Neural cell (in vitro differentiated cells): ENCODE results near the gene HAUS3.

ENCODE experiments used
- MXI1 ChIP-seq: fragments of 450-650 bp; conservative IDR thresholded peaks from 2 replicates; pipeline ENCODE4 v1.6.1; 2014; ENCODE audit warnings: antibody characterized with exemption, mild to moderate bottlenecking; ENCODE audit not compliant: poor library complexity, severe bottlenecking
- TF ChIP-seq, protein P1 (sequence below): fragments of 450-650 bp; IDR thresholded peaks from 2 replicates; pipeline ENCODE4 v1.5.1; 2014; ENCODE audit warnings: antibody characterized with exemption, mild to moderate bottlenecking, moderate library complexity; ENCODE audit not compliant: poor library complexity, severe bottlenecking

DNA sequence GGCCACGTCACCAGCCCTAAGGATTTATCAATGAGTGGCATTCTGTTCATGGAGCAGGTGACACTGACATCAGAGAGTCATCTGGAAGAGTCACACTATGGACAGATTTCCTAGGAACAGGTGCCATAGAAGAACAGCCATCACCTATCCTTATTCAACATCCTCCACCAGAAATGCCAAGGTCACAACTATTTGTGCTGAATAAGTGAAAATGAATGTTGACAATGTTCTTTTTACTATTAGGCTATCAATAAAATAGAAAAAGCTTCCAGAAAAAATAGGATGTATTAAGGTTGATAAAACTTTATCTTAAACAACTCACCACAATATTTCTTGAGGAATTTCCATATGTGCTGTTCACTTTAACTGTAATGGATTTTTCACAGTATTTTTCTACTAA lies 62.9 kb downstream of the HAUS3 start:
- TF ChIP-seq, protein P1, sequence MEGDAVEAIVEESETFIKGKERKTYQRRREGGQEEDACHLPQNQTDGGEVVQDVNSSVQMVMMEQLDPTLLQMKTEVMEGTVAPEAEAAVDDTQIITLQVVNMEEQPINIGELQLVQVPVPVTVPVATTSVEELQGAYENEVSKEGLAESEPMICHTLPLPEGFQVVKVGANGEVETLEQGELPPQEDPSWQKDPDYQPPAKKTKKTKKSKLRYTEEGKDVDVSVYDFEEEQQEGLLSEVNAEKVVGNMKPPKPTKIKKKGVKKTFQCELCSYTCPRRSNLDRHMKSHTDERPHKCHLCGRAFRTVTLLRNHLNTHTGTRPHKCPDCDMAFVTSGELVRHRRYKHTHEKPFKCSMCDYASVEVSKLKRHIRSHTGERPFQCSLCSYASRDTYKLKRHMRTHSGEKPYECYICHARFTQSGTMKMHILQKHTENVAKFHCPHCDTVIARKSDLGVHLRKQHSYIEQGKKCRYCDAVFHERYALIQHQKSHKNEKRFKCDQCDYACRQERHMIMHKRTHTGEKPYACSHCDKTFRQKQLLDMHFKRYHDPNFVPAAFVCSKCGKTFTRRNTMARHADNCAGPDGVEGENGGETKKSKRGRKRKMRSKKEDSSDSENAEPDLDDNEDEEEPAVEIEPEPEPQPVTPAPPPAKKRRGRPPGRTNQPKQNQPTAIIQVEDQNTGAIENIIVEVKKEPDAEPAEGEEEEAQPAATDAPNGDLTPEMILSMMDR, result no peak
- no peak for TF ChIP-seq MXI1
